HG03575 (cell line): ENCODE data around the gene GPRC5A.

ENCODE experiments used
- ATAC-seq: cut with Tn5 transposase; IDR thresholded peaks from one replicate; pipeline ENCODE4 v1.9.1; 2021; ENCODE audit not compliant: unreplicated experiment, insufficient number of reproducible peaks, low FRiP score; ENCODE audit errors: extremely low read depth

The GPRC5A gene

GRCh38 chr12:12927211-12928079, 36.1 kb downstream of the GPRC5A start:
- no peak for ATAC-seq

DNA sequence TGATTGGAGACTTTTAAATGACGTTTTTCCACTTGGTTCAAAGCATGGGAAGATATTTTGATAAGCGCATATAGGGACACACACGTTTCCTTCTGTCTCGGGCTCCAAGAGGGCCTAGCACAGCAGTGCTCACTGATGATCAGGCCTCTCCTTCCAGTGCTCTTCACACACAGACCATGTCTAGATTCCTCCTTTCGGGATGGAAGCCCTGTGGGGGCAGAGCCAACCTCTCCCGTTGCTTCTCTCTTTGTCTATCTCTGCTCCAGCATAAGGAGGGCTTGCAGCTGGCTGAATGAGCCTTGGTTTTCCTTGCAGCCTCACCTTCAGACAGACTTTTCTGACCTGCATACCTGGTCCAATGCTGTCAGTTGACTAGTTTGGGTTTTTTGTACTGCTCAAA, 38.3 kb downstream of the GPRC5A start:
- no peak for ATAC-seq

DNA sequence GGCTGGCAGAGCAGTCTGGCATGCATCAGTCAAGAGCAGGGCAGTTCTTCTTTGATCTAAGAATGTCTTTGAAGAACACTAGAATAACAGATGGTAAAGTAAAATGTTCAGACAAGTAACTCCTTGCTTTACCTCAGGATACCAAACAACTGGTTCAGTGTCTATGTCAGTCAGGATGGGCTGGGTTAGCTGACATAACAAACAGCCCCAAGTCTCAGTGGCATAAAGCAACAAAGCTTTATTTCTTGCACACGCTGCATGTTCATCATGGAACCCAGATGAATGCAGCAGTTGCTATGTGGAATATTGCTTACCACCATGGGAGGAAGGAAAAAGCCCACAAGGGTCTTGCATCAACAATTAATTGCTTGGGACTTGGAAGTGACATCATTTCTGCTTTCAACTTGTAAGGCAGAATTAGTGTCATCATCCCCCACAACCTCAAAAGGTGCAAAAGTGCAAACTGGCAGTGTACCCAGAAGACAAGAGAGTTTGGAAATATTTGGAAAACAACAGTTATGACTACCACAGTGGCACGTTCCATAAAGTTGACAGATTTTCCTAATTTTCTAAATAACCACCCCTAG, 39.4 kb downstream of the GPRC5A start:
- no peak for ATAC-seq

GRCh38 chr12:12933742-12934141, 42.4 kb downstream of the GPRC5A start:
- no peak for ATAC-seq

DNA sequence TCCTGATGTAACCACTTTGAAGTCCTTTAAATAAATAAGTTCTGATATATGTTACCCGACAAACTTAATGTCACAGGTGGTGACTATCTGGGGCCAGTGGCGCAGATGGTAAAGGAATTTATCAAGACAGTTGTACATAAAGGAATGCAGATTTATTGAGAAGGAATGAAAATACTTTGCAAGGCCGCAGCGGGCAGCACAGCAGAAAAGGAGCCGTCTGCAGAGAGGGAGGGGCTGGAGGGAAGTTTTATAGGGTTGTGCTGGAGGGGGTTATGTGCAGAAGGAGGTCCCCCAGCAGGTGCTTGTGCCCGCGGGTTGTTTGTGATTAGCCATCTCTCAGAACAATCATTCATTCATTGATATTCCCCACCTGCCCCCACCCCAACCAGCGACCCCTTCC, 43.2 kb downstream of the GPRC5A start:
- ATAC-seq: no peak

DNA sequence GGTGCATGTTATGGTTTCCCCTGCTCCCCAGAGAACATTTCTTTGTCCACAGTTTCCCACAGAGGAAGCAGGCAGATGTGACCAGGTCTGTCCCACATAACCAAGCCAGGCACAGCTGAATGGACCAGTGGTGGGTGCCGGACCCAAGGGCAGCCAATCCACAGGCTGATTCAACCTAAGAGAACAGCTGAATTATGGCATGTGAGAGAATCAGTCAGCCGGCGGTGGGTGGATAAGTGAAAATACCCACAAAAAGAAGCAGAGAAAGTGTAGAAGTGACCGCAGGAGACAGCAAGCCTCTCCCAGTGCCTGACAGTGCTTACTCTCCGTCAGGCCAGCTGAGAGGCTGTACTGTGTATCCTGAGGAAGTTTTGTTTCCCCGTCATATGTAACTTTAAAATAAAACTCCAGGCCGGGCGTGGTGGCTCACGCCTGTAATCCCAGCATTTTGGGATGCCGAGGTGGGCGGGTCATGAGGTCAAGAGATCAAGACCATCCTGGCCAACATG, 45.7 kb downstream of the GPRC5A start:
- no peak for ATAC-seq

- ATAC-seq: no peak
Measured at GRCh38 chr12:12938541-12938940, 47.2 kb downstream of the GPRC5A start.

- no peak for ATAC-seq
Measured at GRCh38 chr12:12939888-12940287, 48.5 kb downstream of the GPRC5A start.

- ATAC-seq: no peak
Measured at GRCh38 chr12:12941450-12942350, 50.3 kb downstream of the GPRC5A start.

GRCh38 chr12:12943586-12944260, 52.4 kb downstream of the GPRC5A start:
- ATAC-seq: no peak

GRCh38 chr12:12945591-12945990, 54.2 kb downstream of the GPRC5A start:
- ATAC-seq: no peak

GRCh38 chr12:12946686-12947355, 55.5 kb downstream of the GPRC5A start:
- no peak for ATAC-seq

DNA sequence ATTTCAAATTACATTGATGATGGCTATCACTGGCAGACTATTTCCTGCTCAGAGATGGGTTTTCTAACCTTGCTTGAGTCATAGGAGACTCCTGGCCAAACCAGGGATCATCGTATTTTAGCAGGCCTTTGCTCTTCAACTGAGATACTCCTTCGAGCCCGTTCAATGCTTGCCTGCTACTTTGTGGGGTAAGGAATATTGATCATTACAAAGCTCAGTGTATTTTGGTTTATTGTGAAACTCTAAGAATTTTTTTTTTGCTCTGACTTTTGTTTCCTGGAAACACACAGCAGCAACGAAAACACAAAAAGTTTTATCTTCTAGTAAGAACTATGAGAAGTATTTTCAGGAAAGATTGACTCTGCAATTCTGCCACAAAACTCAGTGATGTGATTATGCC, 56.5 kb downstream of the GPRC5A start:
- ATAC-seq: no peak

DNA sequence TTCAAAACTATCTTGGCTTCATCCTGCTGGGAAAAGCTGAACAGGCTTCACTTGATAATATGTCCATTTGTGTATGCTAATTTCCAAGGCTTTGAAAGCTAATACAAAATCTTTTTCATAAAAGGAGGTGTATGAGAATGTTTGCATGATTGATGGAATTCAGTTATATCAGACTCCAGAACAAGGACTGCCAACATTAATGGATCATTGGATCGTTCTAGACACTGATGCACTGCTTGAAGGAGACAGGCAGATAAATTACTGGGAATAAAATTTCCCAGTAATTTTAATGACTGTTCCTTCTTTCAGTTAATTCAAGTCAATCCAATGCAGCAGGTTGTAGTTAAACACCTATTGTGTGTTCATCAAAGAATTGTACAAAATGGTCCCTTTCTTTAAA, 60.1 kb downstream of the GPRC5A start:
- ATAC-seq: no peak

GRCh38 chr12:12952036-12952435, 60.7 kb downstream of the GPRC5A start, which contains the start of gene GPRC5D:
Gene GPRC5D, minus strand, starts transcription at chr12:12952170. Its CDS starts 1,786 bp downstream, at chr12:12950384.
- ATAC-seq: no peak

- no peak for ATAC-seq
Measured at GRCh38 chr12:12954356-12954755, 63.0 kb downstream of the GPRC5A start.

DNA sequence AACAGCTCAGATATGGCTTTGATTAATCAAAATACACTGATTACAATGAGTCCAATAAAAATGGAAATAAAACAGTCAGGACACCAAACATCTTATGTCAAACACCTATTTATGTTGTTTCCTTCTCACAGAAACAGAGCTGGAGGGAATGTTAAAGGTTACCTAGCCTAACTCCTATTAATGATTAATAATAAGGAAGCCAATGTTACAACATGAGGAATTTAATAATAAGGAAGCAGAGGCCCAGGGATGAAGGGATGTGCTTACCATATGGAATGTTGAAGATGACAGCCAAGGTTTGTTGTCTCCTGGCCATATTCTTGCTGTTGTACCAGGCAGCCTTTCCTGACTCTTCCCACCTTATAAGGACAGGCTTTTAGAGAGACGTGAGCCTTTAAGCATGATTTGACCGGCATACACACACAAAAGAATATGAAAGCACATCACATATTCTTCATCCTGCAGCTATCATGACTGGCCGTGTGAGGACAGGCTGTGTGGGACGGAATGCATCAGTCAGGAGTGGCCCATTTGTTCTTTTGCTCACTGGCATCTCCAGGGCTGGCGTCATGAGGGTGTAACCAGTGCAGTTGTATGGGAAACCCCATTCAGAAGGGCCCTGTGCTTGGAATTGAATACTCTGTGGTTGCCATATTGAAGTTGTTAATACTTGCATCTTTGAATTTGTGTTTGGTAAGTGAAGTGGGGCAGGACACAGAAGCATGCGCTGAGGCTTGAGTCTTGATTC, 63.7 kb downstream of the GPRC5A start:
- no peak for ATAC-seq

- no peak for ATAC-seq
Measured at GRCh38 chr12:12958886-12959285, 67.5 kb downstream of the GPRC5A start.
